Hepatic stellate cell (primary cell): ENCODE measurements around the gene RBM39.
"Not testable (repeated sequence)": the region's sequence is repeated elsewhere in the genome, so short reads cannot be mapped to it uniquely, and the experiment has no call there.

Experiments
- DNase-seq: peaks from one replicate; pipeline ENCODE4 v3.0.0; 2011; ENCODE audit warnings: low spot score

RBM39 gene

GRCh38 chr20:35704514-35705261 is 37.4 kb downstream of the RBM39 start:
- no peak for DNase-seq

- no peak for DNase-seq
Observed at GRCh38 chr20:35702824-35703695, 39.0 kb downstream of the RBM39 start.

- no peak for DNase-seq
Observed at GRCh38 chr20:35702051-35702823, 39.8 kb downstream of the RBM39 start.

- no peak for DNase-seq
Observed at GRCh38 chr20:35700625-35701148, 41.4 kb downstream of the RBM39 start.

- DNase-seq = no peak
Observed at GRCh38 chr20:35699957-35700624, 42.0 kb downstream of the RBM39 start.

DNA sequence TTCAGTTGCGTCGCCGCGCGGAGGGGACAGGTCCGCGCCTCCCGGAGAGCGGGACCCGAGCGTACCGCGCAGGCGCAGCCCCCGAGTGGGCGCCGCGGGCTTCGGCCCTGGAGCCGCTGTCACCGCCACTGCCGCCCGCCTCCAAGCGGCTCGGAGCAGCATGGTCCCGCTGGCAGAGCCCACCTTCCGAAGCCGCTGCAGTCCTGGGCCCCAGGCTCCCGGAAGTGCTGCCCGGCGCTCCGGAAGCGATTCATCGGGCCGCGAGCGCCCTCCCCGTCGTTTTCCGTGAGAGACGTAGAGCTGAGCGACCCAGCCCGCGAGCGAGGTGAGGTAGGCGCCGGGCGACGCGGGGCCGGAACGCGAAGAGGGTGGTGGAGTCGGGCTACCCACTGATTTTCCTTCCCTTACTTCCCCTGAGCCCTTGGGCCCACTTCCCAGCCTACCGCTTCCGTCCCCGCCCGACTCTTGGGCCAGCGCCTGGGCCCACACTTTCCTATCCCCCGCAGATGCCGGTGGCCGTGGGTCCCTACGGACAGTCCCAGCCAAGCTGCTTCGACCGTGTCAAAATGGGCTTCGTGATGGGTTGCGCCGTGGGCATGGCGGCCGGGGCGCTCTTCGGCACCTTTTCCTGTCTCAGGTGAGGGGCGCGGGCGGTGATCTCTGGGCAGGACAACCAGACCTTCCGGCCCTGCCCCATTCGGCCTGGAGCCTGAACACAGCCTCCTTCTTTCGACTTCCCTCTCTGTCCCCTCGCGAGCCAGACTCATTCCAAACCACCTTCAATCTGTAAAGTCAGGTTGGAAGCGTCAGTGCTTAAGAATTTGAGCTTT is 42.7 kb downstream of the RBM39 start, which contains the start of the genes NFS1 and ROMO1:
NFS1 (minus strand) TSS at position 226 of the 830 bp plus-strand sequence; CDS start at position 162, 64 bp downstream.
ROMO1 (plus strand) TSS at position 279 of the 830 bp plus-strand sequence; CDS start at position 507, 228 bp downstream.
- peak; percentile 89 for DNase-seq

DNA sequence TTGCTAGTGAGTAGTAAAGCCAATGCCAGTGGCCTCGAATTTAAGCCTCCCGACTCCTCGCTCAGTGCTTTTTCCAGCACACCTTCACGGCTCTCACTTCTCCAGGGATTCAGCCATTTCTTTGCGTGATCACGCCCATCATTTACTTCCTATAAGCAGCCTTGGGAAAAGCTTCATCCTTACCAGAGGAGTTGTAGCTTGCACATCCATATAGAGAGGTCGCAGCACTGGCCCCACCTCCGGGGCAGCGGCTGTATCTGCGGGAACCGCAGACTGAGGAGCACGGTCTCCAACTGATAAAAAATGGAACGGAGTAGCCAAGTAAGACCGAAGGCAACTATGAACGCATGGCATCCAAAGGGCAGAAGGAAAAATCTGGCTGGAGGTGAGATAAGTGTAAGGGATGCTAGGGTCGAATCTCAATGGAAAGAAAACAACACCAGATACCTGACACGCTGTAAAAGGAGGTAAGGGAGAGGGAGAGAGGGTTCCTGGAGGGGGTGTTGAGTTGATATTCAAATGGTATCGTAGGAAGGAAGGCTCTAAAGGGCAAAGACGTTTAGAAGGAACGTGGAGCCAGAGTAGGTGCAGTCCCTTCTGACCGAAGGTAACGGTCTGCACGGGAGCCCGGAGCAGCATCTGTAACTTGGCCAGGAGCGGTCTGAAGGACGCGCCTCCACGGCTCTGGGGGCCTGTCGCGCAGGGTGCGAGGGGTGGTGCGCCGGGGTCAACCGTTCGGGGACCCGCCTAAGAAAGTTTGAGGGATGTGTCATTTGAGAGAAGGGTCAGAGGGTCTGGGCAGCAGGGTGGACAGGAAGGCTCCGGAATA is 43.5 kb downstream of the RBM39 start:
- DNase-seq = peak; percentile 31

DNA sequence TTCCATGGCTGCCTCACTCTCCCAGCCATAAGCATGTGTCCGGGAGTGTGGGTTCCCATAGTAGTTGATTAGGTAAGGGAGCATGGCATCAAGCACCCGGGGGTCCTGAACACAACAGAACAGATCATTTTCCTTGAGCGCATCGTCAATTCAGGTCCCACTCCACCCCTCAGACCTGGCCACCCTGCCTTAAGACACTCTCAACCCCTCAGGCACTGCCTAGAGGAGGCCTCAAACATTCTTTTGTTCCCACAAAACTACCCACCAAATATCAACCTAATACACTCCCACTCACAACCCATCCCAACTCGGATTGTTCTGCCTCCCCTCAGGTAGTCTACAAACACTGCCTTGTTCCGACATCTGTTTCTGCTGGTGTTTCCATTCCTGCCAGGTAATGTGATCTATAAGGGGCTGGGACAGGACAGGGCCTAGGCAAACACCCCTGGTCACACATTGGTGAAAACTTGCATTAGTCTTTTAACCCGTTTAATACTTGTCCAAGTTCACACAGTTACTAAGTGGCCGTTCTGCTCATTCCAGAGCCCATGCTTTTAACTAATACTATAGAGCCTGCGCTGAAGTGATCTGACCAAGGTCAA is 44.3 kb downstream of the RBM39 start:
- no peak for DNase-seq

- no peak for DNase-seq
Observed at GRCh38 chr20:35695978-35696377, 46.1 kb downstream of the RBM39 start.

DNA sequence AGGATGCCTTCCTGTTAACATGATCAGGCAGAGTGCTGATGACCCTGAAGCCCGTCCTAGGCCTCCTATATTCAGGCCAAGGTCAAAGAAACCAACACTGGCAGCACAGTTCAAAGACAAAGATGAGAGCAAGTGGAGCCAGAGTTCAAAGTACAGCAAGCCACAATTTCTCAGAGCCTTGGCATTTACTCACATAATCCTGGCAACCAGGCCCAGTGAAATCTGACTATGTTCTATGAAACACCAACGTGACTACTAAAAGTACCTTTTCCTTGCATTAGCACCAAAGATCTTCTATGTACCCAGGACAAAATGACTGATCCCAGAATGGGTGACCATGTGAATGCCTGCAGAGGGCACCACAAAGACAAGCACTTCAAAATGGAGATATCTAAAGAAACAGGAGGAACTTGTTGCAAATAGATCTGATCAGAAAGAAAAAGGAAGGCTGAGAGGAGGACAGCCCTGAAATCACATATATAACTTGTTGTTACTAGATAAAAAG is 46.8 kb downstream of the RBM39 start:
- DNase-seq = no peak

GRCh38 chr20:35690265-35690664 is 51.8 kb downstream of the RBM39 start:
- DNase-seq = no peak

DNA sequence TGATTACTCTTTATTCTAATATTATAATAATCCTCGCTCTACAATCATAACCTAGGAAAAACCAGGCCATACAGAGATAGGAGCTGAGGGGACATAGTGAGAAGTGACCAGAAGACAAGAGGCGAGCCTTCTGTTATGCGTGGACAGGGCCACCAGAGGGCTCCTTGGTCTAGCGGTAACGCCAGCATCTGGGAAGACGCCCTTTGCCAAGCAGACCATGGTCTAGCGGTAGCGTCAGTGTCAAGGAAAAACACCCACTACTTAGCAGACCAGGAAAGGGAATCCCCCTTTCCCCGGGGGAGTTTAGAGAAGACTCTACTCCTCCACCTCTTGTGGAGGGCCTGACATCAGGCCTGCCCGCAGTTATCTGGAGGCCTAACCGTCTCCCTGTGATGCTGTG is 55.2 kb downstream of the RBM39 start:
- not testable (repeated sequence) for DNase-seq

- DNase-seq = not testable (repeated sequence)
Observed at GRCh38 chr20:35685368-35685767, 56.7 kb downstream of the RBM39 start.

- no peak for DNase-seq
Observed at GRCh38 chr20:35681960-35682359, 60.1 kb downstream of the RBM39 start.

DNA sequence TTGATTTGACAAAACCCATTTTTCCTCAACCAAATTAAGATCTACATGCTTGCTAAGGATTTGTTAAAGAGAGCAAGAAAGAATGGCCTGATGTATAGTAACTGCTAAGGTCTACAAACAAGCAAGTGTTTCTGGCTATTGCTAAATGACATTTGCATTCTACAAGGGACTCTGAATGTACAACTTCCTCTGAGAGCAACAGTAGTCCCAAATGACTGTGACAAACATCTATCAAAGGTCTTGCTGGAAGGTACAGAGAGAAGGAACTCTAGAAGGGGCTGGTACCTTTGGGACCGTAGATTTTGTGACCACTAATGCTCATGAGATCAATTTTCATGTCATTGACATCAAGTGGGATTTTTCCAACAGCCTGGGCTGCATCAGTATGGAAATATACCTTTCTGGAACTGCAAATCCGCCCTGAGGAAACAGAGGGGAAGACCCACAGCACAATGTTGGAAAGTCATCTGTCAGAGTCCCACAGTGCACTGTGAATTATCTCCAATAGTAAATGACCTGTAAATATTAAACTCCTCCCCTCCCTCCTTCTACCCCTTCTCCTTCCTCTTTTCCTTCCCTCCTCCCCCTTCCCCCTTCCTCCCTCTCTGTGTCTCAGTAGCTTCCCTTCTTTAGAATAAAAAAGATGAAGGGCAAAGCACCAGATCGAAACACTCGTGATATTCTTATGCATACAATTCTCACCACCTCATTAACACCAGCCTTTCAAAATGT is 61.4 kb downstream of the RBM39 start:
- no peak for DNase-seq

GRCh38 chr20:35674921-35675320 is 67.1 kb downstream of the RBM39 start:
- DNase-seq = no peak

- DNase-seq = no peak
Observed at GRCh38 chr20:35673884-35674283, 68.2 kb downstream of the RBM39 start.

GRCh38 chr20:35669681-35670080 is 72.4 kb downstream of the RBM39 start:
- DNase-seq = no peak
